Stomach smooth muscle (tissue), 2 donors: Measurements from ENCODE around the gene GPR146.

Experiments
- H3K27ac ChIP-seq: one replicate; pipeline ENCODE4 v1.7.0; 2013; ENCODE audit warnings: mild to moderate bottlenecking, low read length, inconsistent platforms
- H3K27me3 ChIP-seq, 2 donors: one replicate each; pipeline ENCODE4 v1.7.0; 2013; ENCODE audit warnings: low read length in 2 of 2; ENCODE audit not compliant: insufficient read depth in 2 of 2, control insufficient read depth in 1 of 2
- H3K36me3 ChIP-seq, 2 donors: one replicate each; pipeline ENCODE4 v1.7.0; 2013; ENCODE audit warnings: low read length in 2 of 2; ENCODE audit not compliant: control insufficient read depth in 2 of 2, insufficient read depth in 2 of 2
- H3K4me1 ChIP-seq: one replicate; pipeline ENCODE4 v1.7.0; 2013; ENCODE audit warnings: low read length; ENCODE audit not compliant: control insufficient read depth, insufficient read depth
- H3K4me3 ChIP-seq, 2 donors: one replicate each; pipeline ENCODE4 v1.7.0; 2013; ENCODE audit warnings: low read length in 2 of 2
- H3K9ac ChIP-seq, 2 donors: one replicate each; pipeline ENCODE4 v1.7.0; 2013; ENCODE audit warnings: low read length in 2 of 2, mild to moderate bottlenecking in 1 of 2
- H3K9me3 ChIP-seq, 2 donors: one replicate each; pipeline ENCODE4 v1.7.0; 2013; ENCODE audit warnings: low read length in 2 of 2; ENCODE audit not compliant: control insufficient read depth in 2 of 2
- donor health status: healthy.
- donor health status: Pancreatic carcinoma.

GPR146 gene

GRCh38 chr7:1049801-1050200 lies 5.5 kb downstream of the GPR146 start:
- no peaks in the 10 kb centered on the region for H3K9me3 ChIP-seq
- peaks cover 53% of the 10 kb centered on the region for H3K4me1 ChIP-seq
- no peak overlapping the region for H3K27ac ChIP-seq
- H3K9ac ChIP-seq = no peak overlapping the region
- H3K4me3 ChIP-seq = no peak overlapping the region
- no peaks in the 10 kb centered on the region for H3K36me3 ChIP-seq
- H3K27me3 ChIP-seq = no peaks in the 10 kb centered on the region

GRCh38 chr7:1050254-1050906 lies 6.0 kb downstream of the GPR146 start:
- peak overlapping the region; percentile 31 for H3K27ac ChIP-seq
- H3K9me3 ChIP-seq = no peaks in the 10 kb centered on the region
- H3K27me3 ChIP-seq = no peaks in the 10 kb centered on the region
- no peak overlapping the region for H3K4me3 ChIP-seq
- H3K36me3 ChIP-seq = no peaks in the 10 kb centered on the region
- H3K9ac ChIP-seq = no peak overlapping the region
- peaks cover 53% of the 10 kb centered on the region for H3K4me1 ChIP-seq

- Histone ChIP-seq H3K4me1 (peaks cover 58% of the 10 kb centered on the region), H3K36me3 (no peaks in the 10 kb centered on the region), H3K4me3 (no peak overlapping the region), H3K9ac (no peak overlapping the region), H3K9me3 (no peaks in the 10 kb centered on the region), H3K27me3 (no peaks in the 10 kb centered on the region), H3K27ac (peak overlapping the region; percentile 31)
These were observed 6.8 kb downstream of the GPR146 start for GRCh38 chr7:1050956-1051690.

- Histone ChIP-seq H3K27ac (peak overlapping the region; percentile 37), H3K9me3 (no peaks in the 10 kb centered on the region), H3K4me3 (no peak overlapping the region), H3K27me3 (no peaks in the 10 kb centered on the region), H3K36me3 (no peaks in the 10 kb centered on the region), H3K9ac (no peak overlapping the region), H3K4me1 (peaks cover 61% of the 10 kb centered on the region)
These were observed 7.9 kb downstream of the GPR146 start for GRCh38 chr7:1052031-1052818.

GRCh38 chr7:1053002-1053411 lies 8.7 kb downstream of the GPR146 start:
- Histone ChIP-seq H3K9me3 (no peaks in the 10 kb centered on the region), H3K27ac (no peak overlapping the region), H3K4me3 (no peak overlapping the region), H3K9ac (no peak overlapping the region), H3K36me3 (no peaks in the 10 kb centered on the region), H3K4me1 (peaks cover 61% of the 10 kb centered on the region), H3K27me3 (no peaks in the 10 kb centered on the region)

- H3K9ac ChIP-seq = no peak overlapping the region
- H3K27me3 ChIP-seq = no peaks in the 10 kb centered on the region
- H3K4me3 ChIP-seq = peak overlapping the region in 1 of 2 donors; percentile 72
- peaks cover 60% of the 10 kb centered on the region for H3K4me1 ChIP-seq
- H3K36me3 ChIP-seq = no peaks in the 10 kb centered on the region
- H3K27ac ChIP-seq = peak overlapping the region; percentile 37
- H3K9me3 ChIP-seq = no peaks in the 10 kb centered on the region
These were observed 9.5 kb downstream of the GPR146 start for GRCh38 chr7:1053816-1054370.

GRCh38 chr7:1054438-1054837 lies 10.1 kb downstream of the GPR146 start:
- peaks cover 62% of the 10 kb centered on the region for H3K4me1 ChIP-seq
- no peaks in the 10 kb centered on the region for H3K9me3 ChIP-seq
- no peaks in the 10 kb centered on the region for H3K27me3 ChIP-seq
- H3K36me3 ChIP-seq = no peaks in the 10 kb centered on the region
- H3K9ac ChIP-seq = no peak overlapping the region
- H3K4me3 ChIP-seq = peak overlapping the region; percentile 22 to 72
- H3K27ac ChIP-seq = peak overlapping the region; percentile 60

GRCh38 chr7:1054861-1055450 lies 10.6 kb downstream of the GPR146 start:
- Histone ChIP-seq H3K4me3 (peak overlapping the region; percentile 49 to 72), H3K9ac (peak overlapping the region; percentile 22 to 36), H3K27me3 (no peaks in the 10 kb centered on the region), H3K4me1 (peaks cover 60% of the 10 kb centered on the region), H3K36me3 (no peaks in the 10 kb centered on the region), H3K9me3 (no peaks in the 10 kb centered on the region), H3K27ac (peak overlapping the region; percentile 60)

- Histone ChIP-seq H3K9ac (peak overlapping the region; percentile 22 to 36), H3K36me3 (no peaks in the 10 kb centered on the region), H3K4me1 (peaks cover 59% of the 10 kb centered on the region)
These were observed 11.2 kb downstream of the GPR146 start for GRCh38 chr7:1055491-1055955.

More at GRCh38 chr7:1055491-1055955, 11.2 kb downstream of the GPR146 start:
- Histone ChIP-seq H3K27ac (peak overlapping the region; percentile 24), H3K4me3 (peak overlapping the region; percentile 49 to 72), H3K9me3 (no peaks in the 10 kb centered on the region), H3K27me3 (no peaks in the 10 kb centered on the region)
